IMR-90 (cell line): ENCODE results near the gene KIF5C. TPM values are rescaled to one million over a fixed set of nuclear protein-coding genes. Genes with fewer than 3 reads are reported as not detected.

Experiments used
- ATAC-seq: fragments of 200-7000 bp; cut with Tn5 transposase; 2 replicates; pipeline ENCODE4 v1.9.1; 2020; ENCODE audit warnings: low read depth, mild to moderate bottlenecking, moderate library complexity
- BruUV-seq: library from RNA; stranded (reverse); fragments of 400-500 nt; replicated peaks from 2 replicates; lab custom pipeline; 2021; lab: Mats Ljungman, UMichigan
- CTCF ChIA-PET: fragments of 300-600 bp; formaldehyde crosslinking; extraction: SDS; loops from one replicate; lab custom pipeline; 2021; ENCODE audit warnings: antibody characterized with exemption; lab: Yijun Ruan, JAX
- POLR2A ChIA-PET: fragments of 300-600 bp; sonication (Branson Sonifier 250); formaldehyde crosslinking; loops from one replicate; lab custom pipeline; 2022; ENCODE audit warnings: antibody characterized with exemption; ENCODE audit not compliant: unreplicated experiment; lab: Charles Lee
- DNase-seq: peaks from one replicate; pipeline ENCODE4 v3.0.0; 2013
- H2AFZ ChIP-seq: replicated peaks from 2 replicates; pipeline ENCODE3; 2013; ENCODE audit warnings: low read length, mild to moderate bottlenecking; ENCODE audit not compliant: poor library complexity
- H2AK5ac ChIP-seq: 2 replicates; pipeline ENCODE4 v1.6.1; 2013; ENCODE audit warnings: low read depth, low read length, inconsistent platforms
- H2AK9ac ChIP-seq: replicated peaks from 2 replicates; pipeline ENCODE3; 2013; ENCODE audit warnings: mild to moderate bottlenecking, low read depth, low read length, moderate library complexity; ENCODE audit not compliant: poor library complexity
- H2BK120ac ChIP-seq: 2 replicates; pipeline ENCODE4 v1.6.1; 2013; ENCODE audit warnings: low read depth, low read length, inconsistent platforms
- H2BK15ac ChIP-seq: 3 replicates; pipeline ENCODE4 v1.6.1; 2013; ENCODE audit warnings: low read depth, low read length, inconsistent platforms
- H2BK20ac ChIP-seq: 2 replicates; pipeline ENCODE4 v1.6.1; 2013; ENCODE audit warnings: low read depth, mild to moderate bottlenecking, inconsistent platforms, low read length, moderate library complexity
- H2BK5ac ChIP-seq: 2 replicates; pipeline ENCODE4 v1.6.1; 2013; ENCODE audit warnings: mild to moderate bottlenecking, low read depth, low read length, inconsistent platforms; ENCODE audit not compliant: poor library complexity, severe bottlenecking
- H3K14ac ChIP-seq: replicated peaks from 2 replicates; pipeline ENCODE4 v1.6.1; 2013; ENCODE audit warnings: low read depth, low read length, inconsistent platforms
- H3K18ac ChIP-seq: 2 replicates; pipeline ENCODE4 v1.6.1; 2013; ENCODE audit warnings: low read depth, low read length, control low read depth
- H3K23ac ChIP-seq: 2 replicates; pipeline ENCODE4 v1.6.1; 2013; ENCODE audit warnings: low read depth, low read length, inconsistent platforms
- H3K27ac ChIP-seq: 2 replicates; pipeline ENCODE4 v1.5.1; 2013; ENCODE audit warnings: mild to moderate bottlenecking, control low read depth, low read length; ENCODE audit not compliant: insufficient read depth
- H3K27me3 ChIP-seq: 2 replicates; pipeline ENCODE4 v1.6.1; 2013; ENCODE audit warnings: low read length; ENCODE audit not compliant: control insufficient read depth, insufficient read depth
- H3K36me3 ChIP-seq: 2 replicates; pipeline ENCODE4 v1.6.1; 2013; ENCODE audit warnings: low read length, mixed read lengths; ENCODE audit not compliant: control insufficient read depth, insufficient read depth
- H3K4ac ChIP-seq: 2 replicates; pipeline ENCODE4 v1.6.1; 2013; ENCODE audit warnings: low read depth, low read length, inconsistent platforms
- H3K4me1 ChIP-seq: 2 replicates; pipeline ENCODE4 v1.6.1; 2013; ENCODE audit warnings: low read length, mixed read lengths; ENCODE audit not compliant: control insufficient read depth, insufficient read depth
- H3K4me2 ChIP-seq: 2 replicates; pipeline ENCODE4 v1.6.1; 2013; ENCODE audit warnings: low read depth, mild to moderate bottlenecking, control low read depth, low read length, moderate library complexity
- H3K4me3 ChIP-seq: 2 replicates; pipeline ENCODE4 v1.5.1; 2013; ENCODE audit warnings: low read depth, mild to moderate bottlenecking, control low read depth, low read length, moderate library complexity; ENCODE audit not compliant: insufficient read depth
- H3K56ac ChIP-seq: 2 replicates; pipeline ENCODE4 v1.6.1; 2013; ENCODE audit warnings: low read length, inconsistent platforms; ENCODE audit not compliant: insufficient read depth; ENCODE audit errors: extremely low read depth
- H3K79me1 ChIP-seq, 2 experiments: 2 replicates each; pipeline ENCODE4 v1.6.1; 2013; ENCODE audit warnings: low read length in 2 of 2, inconsistent platforms in 1 of 2, low read depth in 1 of 2
- H3K9ac ChIP-seq: 2 replicates; pipeline ENCODE4 v1.6.1; 2013; ENCODE audit warnings: low read depth, low read length, control low read depth
- H3K9me1 ChIP-seq: 2 replicates; pipeline ENCODE4 v1.6.1; 2013; ENCODE audit warnings: low read length, inconsistent platforms; ENCODE audit not compliant: insufficient read depth
- H3K9me3 ChIP-seq: 2 replicates; pipeline ENCODE4 v1.6.1; 2013; ENCODE audit warnings: low read length; ENCODE audit not compliant: control insufficient read depth, insufficient read depth
- H4K20me1 ChIP-seq: 2 replicates; pipeline ENCODE4 v1.6.1; 2013; ENCODE audit warnings: low read length, inconsistent platforms; ENCODE audit not compliant: insufficient read depth
- H4K5ac ChIP-seq: 2 replicates; pipeline ENCODE4 v1.6.1; 2013; ENCODE audit warnings: mild to moderate bottlenecking, low read depth, low read length, control low read depth
- H4K8ac ChIP-seq, 2 experiments: 2 replicates each; pipeline ENCODE4 v1.6.1; 2013; ENCODE audit warnings: low read depth in 2 of 2, low read length in 2 of 2, control low read depth in 1 of 2, inconsistent platforms in 1 of 2
- H4K91ac ChIP-seq: 2 replicates; pipeline ENCODE4 v1.6.1; 2013; ENCODE audit warnings: low read depth, low read length, inconsistent platforms; ENCODE audit not compliant: insufficient read depth
- BHLHE40 ChIP-seq: fragments of 150-350 bp; IDR thresholded peaks from 2 replicates; pipeline ENCODE4 v1.6.1; 2016; ENCODE audit warnings: mild to moderate bottlenecking, low read depth, low read length
- CEBPB ChIP-seq: IDR thresholded peaks from 2 replicates; pipeline ENCODE4 v1.6.1; 2012; ENCODE audit warnings: low read depth, low read length, improper control_type of control experiment
- MAZ ChIP-seq: IDR thresholded peaks from 2 replicates; pipeline ENCODE4 v1.6.1; 2012; ENCODE audit warnings: low read depth, mild to moderate bottlenecking, low read length, improper control_type of control experiment, moderate library complexity, borderline replicate concordance
- WGBS, 2 experiments: methylation state at CpG; one replicate each; pipeline versions ENCODE4 v1.1.5 to v1.1.7; 2013; ENCODE audit warnings: missing lambda C conversion rate in 2 of 2; ENCODE audit not compliant: insufficient read length in 1 of 2; ENCODE audit errors: extremely low coverage in 2 of 2; 5-methylcytosine and 5-hydroxymethylcytosine counted together
- dilution Hi-C: fragments of 300-500 bp; cut with HindIII; formaldehyde crosslinking; loops from one replicate; pipeline ENCODE4 v1.14.3; 2018; ENCODE audit warnings: low sequenced_read_pairs; ENCODE audit not compliant: unreplicated experiment
- in situ Hi-C: fragments of 300-500 bp; cut with MboI; formaldehyde crosslinking; loops from 3 replicates; pipeline ENCODE4 v1.14.3; 2019; ENCODE audit warnings: low sequenced_read_pairs, inconsistent platforms, mixed read lengths
- intact Hi-C: fragments of 100-400 bp; cut with micrococcal nuclease; formaldehyde crosslinking; loops from 2 replicates; pipeline ENCODE4 v1.10.0; 2022
- polyA plus RNA-seq, 3 experiments: library from polyadenylated mRNA; depleted of rRNA; stranded (reverse); fragments of >200 nt; gene quantifications; 2 replicates each; pipeline ENCODE4 v1.2.3, GENCODE V29; 2012; ENCODE audit warnings: low replicate concordance in 1 of 3
- total RNA-seq: library from RNA; depleted of rRNA; stranded (reverse); fragments of >200 nt; gene quantifications from 2 replicates; pipeline ENCODE4 v1.2.3, GENCODE V29; 2012

KIF5C gene
- total and polyA plus RNA-seq, 2 of the 4 experiments (the other 2 are of a cell fraction), result 0.10 to 0.18 TPM

DNA sequence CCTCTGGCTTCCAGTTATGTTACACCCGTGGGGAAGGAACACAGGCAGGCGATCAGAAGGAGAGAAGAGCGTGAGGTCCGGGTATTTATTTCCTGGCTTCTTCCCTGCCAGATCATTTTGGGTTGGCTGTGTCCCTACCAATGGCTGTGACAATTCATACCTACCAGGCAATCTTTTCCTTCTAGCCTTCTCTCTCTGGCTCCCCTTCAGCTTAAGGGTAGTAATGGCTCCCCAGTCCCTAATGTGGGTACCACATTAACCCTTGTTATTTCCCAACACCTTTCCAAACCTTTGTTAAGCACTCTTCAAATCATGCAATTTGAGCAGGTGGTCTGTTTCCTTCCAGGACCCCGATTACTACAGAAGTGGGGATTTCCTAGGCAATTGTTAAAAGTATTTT is 84.7 kb downstream of the KIF5C start:
- no CpG with 5 or more reads among the region's 5 CpGs for WGBS, 2 experiments
- H3K9ac ChIP-seq, result no peak overlapping the region
- no peak overlapping the region for H3K18ac ChIP-seq
- no peak overlapping the region for H2BK120ac ChIP-seq
- H3K56ac ChIP-seq, result no peak overlapping the region
- H2BK5ac ChIP-seq, result no peak overlapping the region
- H3K4me1 ChIP-seq, result no peaks in the 10 kb centered on the region
- no peak overlapping the region for H2AK5ac ChIP-seq
- H3K27ac ChIP-seq, result no peak overlapping the region
- POLR2A ChIA-PET, result no interaction called here
- ATAC-seq, result no peak
- H3K4ac ChIP-seq, result no peak overlapping the region
- TF ChIP-seq BHLHE40 (no peak), CEBPB (no peak), MAZ (no peak)
- CTCF ChIA-PET, result no interaction called here
- DNase-seq, result no peak
- no peaks in the 10 kb centered on the region for H4K20me1 ChIP-seq
- no peak overlapping the region for H2BK20ac ChIP-seq
- no peaks in the 10 kb centered on the region for H3K79me1 ChIP-seq
- intact Hi-C loops, result no loop called here
- no peak overlapping the region for H4K8ac ChIP-seq
- dilution Hi-C loops, result no loop called here
- no peak overlapping the region for H4K91ac ChIP-seq
- no peak overlapping the region for H2BK15ac ChIP-seq
- H3K9me3 ChIP-seq, result no peaks in the 10 kb centered on the region
- BruUV-seq, result no TSS peak
- no peaks in the 10 kb centered on the region for H3K27me3 ChIP-seq
- H3K36me3 ChIP-seq, result no peaks in the 10 kb centered on the region
- no peak overlapping the region for H4K5ac ChIP-seq
- no peak overlapping the region for H2AFZ ChIP-seq
- H3K14ac ChIP-seq, result no peak overlapping the region
- no peak overlapping the region for H3K4me2 ChIP-seq
- no peaks in the 10 kb centered on the region for H3K9me1 ChIP-seq
- in situ Hi-C loops, result loop anchor here (25.0 kb wide), 1 partner anchor 322 kb away; the partner anchor contains the start of gene EPC2
- no peak overlapping the region for H2AK9ac ChIP-seq
- no peak overlapping the region for H3K4me3 ChIP-seq
- H3K23ac ChIP-seq, result no peak overlapping the region
